NCI-H2081 (cell line): ENCODE measurements around the gene TULP1.

Experiments used
- DNase-seq, 2 experiments: peaks; one replicate each; lab custom pipeline; 2025; lab: John Stamatoyannopoulos, UW

Gene TULP1

DNA sequence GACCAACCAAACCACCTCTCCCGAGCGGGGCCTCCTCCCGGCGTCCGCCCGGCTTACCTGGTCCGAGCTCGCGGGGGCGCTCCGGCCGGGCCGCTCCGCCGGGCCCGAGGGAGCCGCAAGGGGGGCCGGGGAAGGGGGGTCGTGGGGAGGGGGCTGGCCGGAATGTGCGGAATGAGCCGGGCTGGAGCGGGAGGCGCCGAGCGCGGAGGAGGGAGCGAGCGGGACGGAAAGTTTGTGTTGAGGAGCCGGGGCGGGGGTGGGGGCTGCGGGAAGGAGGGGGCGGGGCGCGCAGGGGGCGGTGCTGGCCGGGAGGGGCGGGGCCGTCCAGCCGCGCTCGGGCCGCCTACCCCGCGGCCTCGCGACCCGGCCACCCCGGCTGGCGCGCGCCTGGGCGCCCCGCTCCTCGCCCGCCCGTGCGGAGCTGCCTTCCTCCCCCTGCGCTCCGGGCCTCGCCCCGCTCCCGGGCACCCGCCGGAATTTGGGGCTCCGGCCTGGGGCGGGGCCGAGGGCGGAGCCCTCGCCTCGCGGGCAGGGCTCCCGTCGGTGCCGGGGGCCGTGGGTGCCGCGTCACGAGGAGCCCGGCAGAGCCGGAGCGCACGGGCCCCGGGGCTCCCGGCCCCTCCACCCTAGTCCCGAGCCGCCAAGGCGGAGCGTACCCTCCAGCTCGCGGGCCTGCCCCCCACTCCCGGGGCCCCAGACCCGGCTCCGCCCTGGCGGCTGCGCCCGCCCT, 15.7 kb downstream of the TULP1 start, which contains the start of gene TEAD3:
Gene TEAD3, minus strand, starts transcription at position 239 of the 730 bp plus-strand sequence.
- DNase-seq: no peak

DNA sequence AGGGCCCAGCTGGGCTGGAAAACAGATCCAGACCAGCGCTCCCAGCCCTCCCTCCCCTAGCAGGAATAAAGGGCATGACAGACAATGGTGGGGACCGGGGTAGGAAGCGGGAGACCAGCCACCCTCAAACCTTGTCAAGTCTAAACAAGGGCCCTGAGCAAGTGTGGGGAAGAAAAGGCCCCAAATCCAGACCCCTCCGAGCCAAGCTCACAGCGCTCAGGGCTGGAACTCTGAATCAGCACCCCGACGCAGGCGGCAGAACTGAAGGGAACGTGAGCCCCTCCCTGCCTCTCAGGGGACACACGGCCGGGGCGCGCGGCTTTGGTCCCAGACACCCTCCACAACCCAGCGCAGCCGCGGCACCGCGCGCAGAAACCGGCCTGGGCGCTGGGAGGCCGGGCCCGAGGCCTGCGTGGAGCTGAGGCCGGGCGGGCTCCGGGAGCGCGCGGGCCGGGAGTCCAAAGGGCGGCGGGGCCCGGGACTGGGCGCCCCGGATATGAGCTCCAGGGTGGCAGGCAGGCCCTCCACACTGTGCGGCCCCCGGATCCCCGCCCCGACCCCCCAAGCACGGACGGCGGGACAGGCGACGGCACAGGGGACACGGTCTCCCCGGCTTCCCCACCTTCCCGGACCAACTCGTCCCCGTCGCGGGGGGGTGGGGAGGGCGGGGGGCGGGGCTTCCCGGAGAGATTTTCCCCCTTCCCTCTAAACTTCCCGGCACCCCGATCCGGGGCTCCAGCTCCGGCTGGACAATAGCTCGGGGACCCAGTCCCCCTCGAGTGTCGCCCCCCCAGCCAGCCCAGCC, 16.5 kb downstream of the TULP1 start:
- no peak for DNase-seq

- DNase-seq: no peak
These were observed 17.2 kb downstream of the TULP1 start for GRCh38 chr6:35495258-35496035.

GRCh38 chr6:35494161-35494563, 18.5 kb downstream of the TULP1 start:
- no peak for DNase-seq

DNA sequence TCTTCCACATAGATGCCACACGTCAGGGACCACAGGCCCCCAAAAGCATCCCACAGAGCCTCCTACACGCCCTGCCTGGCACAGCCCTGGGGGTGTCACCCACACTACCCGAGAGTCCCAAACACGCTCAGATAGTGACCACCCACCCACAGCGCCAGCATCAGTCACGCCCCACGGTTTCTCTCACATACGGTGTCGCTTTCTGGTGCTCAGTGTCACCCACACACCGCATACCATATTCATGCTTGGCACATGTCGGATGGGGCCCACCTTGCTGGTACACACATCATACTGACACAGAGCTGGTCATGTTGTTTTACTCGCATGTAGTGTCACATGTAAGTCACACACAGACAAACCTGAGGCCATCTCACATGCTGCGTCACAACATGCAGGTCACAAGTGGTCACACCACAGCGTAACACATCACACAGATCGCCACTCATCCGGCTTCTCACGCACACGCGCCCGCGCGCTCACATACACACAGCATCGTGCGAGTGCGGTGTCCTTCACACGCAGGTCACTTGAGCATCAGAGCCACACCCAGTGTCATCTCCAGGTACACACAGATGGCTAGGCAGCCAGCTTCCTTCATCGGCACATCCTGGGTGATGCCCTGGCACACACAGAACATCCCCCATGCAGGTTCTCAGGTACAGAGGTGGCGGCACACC, 19.3 kb downstream of the TULP1 start:
- no peak for DNase-seq

DNA sequence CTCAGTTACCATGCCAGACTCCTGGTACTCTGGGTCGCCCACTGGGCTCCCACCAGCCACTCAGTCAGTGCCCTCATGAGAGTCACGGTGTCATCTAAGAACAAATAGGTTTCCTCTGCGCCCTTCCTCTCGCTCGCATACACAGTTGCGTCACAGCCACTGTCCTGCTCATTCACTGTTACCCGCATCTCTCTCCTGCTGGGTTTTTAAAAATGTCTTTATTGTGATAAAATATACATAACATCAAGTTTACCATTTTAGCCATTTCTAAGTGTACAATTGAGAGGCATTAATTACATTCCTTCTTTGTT, 19.8 kb downstream of the TULP1 start:
- DNase-seq: no peak

DNA sequence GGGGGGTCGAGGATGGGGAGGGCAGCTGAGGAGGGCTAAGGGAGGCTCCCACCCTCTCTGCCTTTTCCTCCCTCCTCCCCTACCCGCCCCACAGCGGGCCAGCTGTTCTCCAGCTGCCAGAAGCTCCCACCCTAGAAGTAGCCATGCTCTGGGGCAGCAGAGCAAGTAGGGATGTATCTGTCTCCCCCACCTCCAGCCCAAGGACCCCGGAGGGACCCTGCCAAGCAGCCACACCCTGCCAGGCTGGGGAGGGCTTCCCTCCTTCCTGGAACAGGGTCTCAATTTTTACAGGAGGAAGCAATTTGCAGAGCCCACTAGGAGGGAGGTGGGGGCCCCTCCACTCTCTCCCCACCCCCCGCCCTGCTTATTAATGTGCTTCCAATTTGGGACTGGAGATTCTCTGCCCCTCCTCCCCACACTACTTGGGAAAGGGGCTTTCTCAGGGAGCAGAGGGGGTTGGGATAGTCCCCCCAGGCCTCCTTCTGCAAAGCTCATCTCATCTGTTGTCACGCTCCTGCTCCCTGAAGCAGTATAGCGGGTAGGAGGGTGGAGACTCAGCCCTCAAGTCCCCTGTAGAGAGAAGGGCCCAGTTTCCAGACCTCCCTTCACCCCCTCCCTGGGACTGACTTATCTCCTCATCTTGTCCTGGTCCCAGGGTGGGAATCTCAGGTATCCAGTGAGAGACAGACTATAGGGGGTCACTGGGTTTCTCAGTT, 20.3 kb downstream of the TULP1 start:
- DNase-seq: no peak

- no peak for DNase-seq
These were observed 21.0 kb downstream of the TULP1 start for GRCh38 chr6:35491558-35492257.

DNA sequence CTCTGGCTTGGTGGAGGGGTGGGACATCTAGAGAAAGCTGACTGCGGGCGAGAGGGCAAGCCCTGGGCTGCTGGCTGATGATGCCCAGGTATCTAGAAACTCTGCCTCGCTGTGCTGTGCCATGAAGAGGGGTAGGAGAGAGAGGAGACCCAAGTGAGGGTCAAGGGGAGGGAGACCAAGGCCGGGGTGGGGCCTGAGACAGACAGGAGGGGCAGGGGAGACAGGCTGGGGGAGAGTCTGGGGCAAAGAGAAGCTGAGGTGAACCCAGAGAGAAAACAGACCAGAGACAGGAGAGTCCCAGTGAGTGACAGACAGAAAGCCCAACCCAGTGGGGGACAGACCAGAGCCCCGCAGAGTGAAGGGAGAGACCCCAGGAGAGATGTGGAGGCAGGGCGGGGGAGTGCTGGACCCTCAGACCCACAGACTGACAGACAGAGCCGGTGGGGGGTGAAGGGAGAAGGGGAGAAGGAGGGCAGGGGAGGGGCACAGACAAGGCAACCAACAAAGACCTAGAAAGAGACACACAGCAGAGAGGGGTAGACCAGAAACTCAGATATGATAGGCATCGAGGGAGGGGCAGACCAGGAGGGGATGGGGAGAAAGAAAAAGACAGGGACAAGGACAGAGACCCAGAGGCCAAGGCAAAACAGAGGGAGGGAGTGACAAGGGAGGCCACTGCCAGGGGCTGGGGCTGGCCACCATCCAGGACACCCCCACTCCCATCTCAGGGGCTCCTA, 21.7 kb downstream of the TULP1 start:
- no peak for DNase-seq

GRCh38 chr6:35489995-35490791, 22.5 kb downstream of the TULP1 start:
- DNase-seq: no peak

GRCh38 chr6:35489066-35489465, 23.6 kb downstream of the TULP1 start:
- no peak for DNase-seq

DNA sequence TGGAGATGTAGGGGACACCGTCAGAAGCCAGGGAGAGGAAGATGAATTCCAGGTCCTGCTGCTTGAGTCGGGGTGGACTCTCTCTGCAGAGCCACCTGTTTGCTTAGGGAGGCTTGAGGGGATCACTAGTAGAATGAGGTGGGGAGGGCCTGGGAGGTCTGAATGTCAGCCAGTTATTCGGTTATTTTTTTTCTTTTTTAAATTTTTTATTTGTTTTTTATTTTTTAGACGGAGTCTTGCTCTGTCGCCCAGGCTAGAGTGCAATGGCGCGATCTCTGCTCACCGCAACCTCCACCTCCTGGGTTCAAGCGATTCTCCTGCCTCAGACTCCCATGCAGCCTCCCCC, 24.2 kb downstream of the TULP1 start:
- DNase-seq: no peak

GRCh38 chr6:35487658-35488516, 24.8 kb downstream of the TULP1 start:
- no peak for DNase-seq

DNA sequence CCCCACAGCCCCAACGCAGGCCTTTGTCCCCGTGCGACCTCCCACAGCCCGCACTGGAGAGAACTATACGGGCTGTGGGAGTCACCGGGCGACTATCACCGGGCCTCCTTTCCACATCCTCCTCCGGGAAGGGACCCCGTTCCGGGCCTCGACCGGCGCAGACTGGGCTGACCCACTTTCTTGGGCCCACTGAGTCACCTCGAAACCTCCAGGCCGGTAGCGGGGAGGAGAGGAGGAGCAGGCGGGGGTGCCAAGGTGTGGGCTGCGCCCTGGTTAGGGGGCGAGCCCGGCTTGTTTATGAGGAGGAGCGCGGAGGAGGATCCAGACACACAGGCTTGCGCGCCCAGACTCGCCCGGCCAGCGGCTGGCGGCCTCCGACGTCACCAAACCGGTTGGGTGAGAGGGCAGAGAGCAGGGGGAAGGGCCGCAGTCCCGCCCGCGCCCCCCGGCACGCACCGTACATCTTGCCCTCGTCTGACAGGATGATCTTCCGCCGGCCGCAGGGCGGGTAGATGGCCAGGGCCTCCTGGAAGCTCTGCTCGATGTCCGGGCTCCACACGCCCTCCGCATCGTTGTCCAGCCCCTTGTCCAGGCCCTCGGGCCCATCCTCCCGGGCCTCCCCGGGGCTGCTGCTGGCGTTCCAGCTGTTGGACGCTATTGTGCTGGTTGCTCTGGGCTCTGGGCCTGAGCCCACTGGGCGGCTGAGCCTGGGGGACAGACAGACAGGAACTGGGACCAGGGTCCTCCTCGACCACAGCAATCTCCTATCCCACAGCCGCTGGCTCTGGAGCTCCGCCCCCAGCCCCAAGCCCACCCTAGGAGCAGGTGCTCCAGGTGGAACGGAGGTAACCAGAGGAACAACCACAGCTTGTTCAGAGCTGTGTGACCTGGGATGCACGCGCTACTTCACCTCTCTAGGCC, 26.4 kb downstream of the TULP1 start:
- no peak for DNase-seq

DNA sequence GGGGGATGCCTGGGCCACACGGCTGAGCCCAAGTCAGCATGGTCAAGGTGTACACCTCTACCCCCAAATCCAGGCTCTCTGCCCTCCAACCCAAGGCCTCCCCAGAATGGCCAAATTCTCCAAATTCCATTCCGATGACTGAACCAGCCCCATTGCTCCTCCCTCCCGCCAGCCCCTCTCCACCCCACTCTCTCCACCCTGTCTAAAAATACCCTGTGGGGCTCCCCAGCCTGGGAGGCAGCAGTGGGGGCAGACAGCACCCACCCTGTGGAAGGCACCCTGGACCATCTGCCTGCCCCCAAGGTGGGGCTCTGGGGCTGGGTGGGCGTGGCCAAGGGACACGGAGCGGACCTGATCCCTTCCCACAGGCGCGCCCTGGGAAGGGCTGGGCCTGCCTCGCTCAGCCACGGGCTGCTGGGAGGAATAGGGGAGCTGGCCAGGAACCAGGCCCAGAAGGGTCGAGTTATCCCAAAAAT, 27.3 kb downstream of the TULP1 start:
- DNase-seq: no peak

- DNase-seq: no peak
These were observed 27.7 kb downstream of the TULP1 start for GRCh38 chr6:35484921-35485392.
